Measurements from ENCODE around the gene VAV2. TPM values are rescaled to one million over a fixed set of nuclear protein-coding genes. Genes with fewer than 3 reads are reported as not detected.

The VAV2 gene
- total RNA-seq, 3 donors from 2014 or later = 5.3 to 9.5 (median 8.8) TPM

DNA sequence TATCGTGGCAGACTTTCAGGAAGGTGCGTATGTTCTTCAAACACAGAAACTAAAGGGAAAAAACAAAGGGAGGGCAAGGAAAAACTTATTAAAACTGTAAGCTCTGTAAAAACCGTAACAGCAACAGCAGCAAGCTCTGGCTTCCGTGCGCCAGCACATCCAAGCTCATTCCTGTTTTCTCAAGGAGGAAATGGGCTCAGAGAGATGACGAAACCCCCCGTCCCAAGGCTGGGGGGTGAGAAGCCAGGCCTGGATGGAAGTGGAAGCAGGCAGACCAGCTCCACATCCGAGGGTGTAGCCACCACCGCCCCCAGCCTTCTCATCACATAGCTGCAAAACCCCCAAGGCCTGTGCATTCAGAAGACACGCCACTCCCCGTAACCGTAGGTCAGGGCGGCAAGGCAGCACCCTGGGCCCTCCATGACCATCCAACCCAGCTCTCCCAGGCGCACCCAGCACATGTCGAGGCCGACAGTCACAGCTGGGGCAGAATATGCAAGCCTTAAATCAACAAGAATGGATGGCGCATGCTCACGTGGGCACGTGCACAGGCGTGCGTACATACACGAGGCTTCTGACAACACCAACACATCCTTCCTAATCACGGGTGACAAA, 52.8 kb downstream of the VAV2 start:
- Histone ChIP-seq H3K27ac (no peak overlapping the region), H3K4me1 (peaks cover 0 to 5% of the 10 kb centered on the region in 2 donors), H3K27me3 (no peaks in the 10 kb centered on the region), H3K4me3 (no peak overlapping the region), H3K9me3 (no peaks in the 10 kb centered on the region), H3K36me3 (no peaks in the 10 kb centered on the region)
- intact Hi-C loops (cut with DNase I; ENCODE audit: low total_unique reads) = no loop called here
- TF ChIP-seq POLR2AphosphoS5 (IDR thresholded peaks at IDR 0.05) (no peak), POLR2A (IDR thresholded peaks at IDR 0.05) (no peak)
- TF ChIP-seq, protein P1, sequence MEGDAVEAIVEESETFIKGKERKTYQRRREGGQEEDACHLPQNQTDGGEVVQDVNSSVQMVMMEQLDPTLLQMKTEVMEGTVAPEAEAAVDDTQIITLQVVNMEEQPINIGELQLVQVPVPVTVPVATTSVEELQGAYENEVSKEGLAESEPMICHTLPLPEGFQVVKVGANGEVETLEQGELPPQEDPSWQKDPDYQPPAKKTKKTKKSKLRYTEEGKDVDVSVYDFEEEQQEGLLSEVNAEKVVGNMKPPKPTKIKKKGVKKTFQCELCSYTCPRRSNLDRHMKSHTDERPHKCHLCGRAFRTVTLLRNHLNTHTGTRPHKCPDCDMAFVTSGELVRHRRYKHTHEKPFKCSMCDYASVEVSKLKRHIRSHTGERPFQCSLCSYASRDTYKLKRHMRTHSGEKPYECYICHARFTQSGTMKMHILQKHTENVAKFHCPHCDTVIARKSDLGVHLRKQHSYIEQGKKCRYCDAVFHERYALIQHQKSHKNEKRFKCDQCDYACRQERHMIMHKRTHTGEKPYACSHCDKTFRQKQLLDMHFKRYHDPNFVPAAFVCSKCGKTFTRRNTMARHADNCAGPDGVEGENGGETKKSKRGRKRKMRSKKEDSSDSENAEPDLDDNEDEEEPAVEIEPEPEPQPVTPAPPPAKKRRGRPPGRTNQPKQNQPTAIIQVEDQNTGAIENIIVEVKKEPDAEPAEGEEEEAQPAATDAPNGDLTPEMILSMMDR (IDR thresholded peaks at IDR 0.05) = no peak
- no peak for DNase-seq (ENCODE audit: low spot score in 2 of 2)

- intact Hi-C loops (cut with DNase I; ENCODE audit: low total_unique reads) = no loop called here
- no peaks in the 10 kb centered on the region for H3K27me3 ChIP-seq
- H3K27ac ChIP-seq = no peak overlapping the region
- H3K36me3 ChIP-seq = no peaks in the 10 kb centered on the region
- H3K4me1 ChIP-seq = peaks cover 0 to 5% of the 10 kb centered on the region in 2 donors
- no peaks in the 10 kb centered on the region for H3K9me3 ChIP-seq
- TF ChIP-seq, protein P1 (IDR thresholded peaks at IDR 0.05) = no peak
- TF ChIP-seq POLR2A (IDR thresholded peaks at IDR 0.05) (no peak), POLR2AphosphoS5 (IDR thresholded peaks at IDR 0.05) (no peak)
- DNase-seq (ENCODE audit: low spot score in 2 of 2) = no peak
- no peak overlapping the region for H3K4me3 ChIP-seq
Measured at GRCh38 chr9:133938753-133939152, 53.4 kb downstream of the VAV2 start.

- TF ChIP-seq POLR2AphosphoS5 (IDR thresholded peaks at IDR 0.05) (no peak), POLR2A (IDR thresholded peaks at IDR 0.05) (no peak)
- TF ChIP-seq, protein P1 (IDR thresholded peaks at IDR 0.05) = no peak
- no peak overlapping the region for H3K27ac ChIP-seq
- H3K4me3 ChIP-seq = no peak overlapping the region
- DNase-seq (ENCODE audit: low spot score in 2 of 2) = no peak
- H3K36me3 ChIP-seq = no peaks in the 10 kb centered on the region
- peaks cover 0 to 5% of the 10 kb centered on the region in 2 donors for H3K4me1 ChIP-seq
- intact Hi-C loops (cut with DNase I; ENCODE audit: low total_unique reads) = no loop called here
- H3K9me3 ChIP-seq = no peaks in the 10 kb centered on the region
- no peaks in the 10 kb centered on the region for H3K27me3 ChIP-seq
Measured at GRCh38 chr9:133938086-133938485, 54.0 kb downstream of the VAV2 start.

- TF ChIP-seq, protein P1 (IDR thresholded peaks at IDR 0.05) = no peak
- TF ChIP-seq POLR2A (IDR thresholded peaks at IDR 0.05) (no peak), POLR2AphosphoS5 (IDR thresholded peaks at IDR 0.05) (no peak)
- no peak for DNase-seq (ENCODE audit: low spot score in 2 of 2)
- no peaks in the 10 kb centered on the region for H3K27me3 ChIP-seq
- intact Hi-C loops (cut with DNase I; ENCODE audit: low total_unique reads) = no loop called here
- no peak overlapping the region for H3K27ac ChIP-seq
- H3K4me1 ChIP-seq = peaks cover 0 to 5% of the 10 kb centered on the region in 2 donors
- no peak overlapping the region for H3K4me3 ChIP-seq
- H3K9me3 ChIP-seq = no peaks in the 10 kb centered on the region
- H3K36me3 ChIP-seq = no peaks in the 10 kb centered on the region
Measured at GRCh38 chr9:133937120-133937519, 55.0 kb downstream of the VAV2 start.

- Histone ChIP-seq H3K27me3 (no peaks in the 10 kb centered on the region), H3K4me3 (peak overlapping the region in 1 of 3 donors; percentile 36), H3K36me3 (no peaks in the 10 kb centered on the region), H3K4me1 (peaks cover 0 to 5% of the 10 kb centered on the region in 2 donors), H3K27ac (peak overlapping the region in 1 of 2 donors; percentile 70), H3K9me3 (no peaks in the 10 kb centered on the region)
- intact Hi-C loops (cut with DNase I; ENCODE audit: low total_unique reads) = no loop called here
- TF ChIP-seq POLR2A (IDR thresholded peaks at IDR 0.05) (no peak), POLR2AphosphoS5 (IDR thresholded peaks at IDR 0.05) (no peak)
- TF ChIP-seq, protein P1 (IDR thresholded peaks at IDR 0.05) = no peak
- peak; percentile 35 to 64 for DNase-seq (ENCODE audit: low spot score in 2 of 2)
Measured at GRCh38 chr9:133935328-133936005, 56.7 kb downstream of the VAV2 start.

All from breast epithelium (tissue), 4 donors.